ENCODE data around the gene TCEA2. TPM values are rescaled to one million over a fixed set of nuclear protein-coding genes. Genes with fewer than 3 reads are reported as not detected.

TCEA2 gene
- total RNA-seq, 4 donors from 2014 or later = 28.1 to 39.7 (median 33.6) TPM

DNA sequence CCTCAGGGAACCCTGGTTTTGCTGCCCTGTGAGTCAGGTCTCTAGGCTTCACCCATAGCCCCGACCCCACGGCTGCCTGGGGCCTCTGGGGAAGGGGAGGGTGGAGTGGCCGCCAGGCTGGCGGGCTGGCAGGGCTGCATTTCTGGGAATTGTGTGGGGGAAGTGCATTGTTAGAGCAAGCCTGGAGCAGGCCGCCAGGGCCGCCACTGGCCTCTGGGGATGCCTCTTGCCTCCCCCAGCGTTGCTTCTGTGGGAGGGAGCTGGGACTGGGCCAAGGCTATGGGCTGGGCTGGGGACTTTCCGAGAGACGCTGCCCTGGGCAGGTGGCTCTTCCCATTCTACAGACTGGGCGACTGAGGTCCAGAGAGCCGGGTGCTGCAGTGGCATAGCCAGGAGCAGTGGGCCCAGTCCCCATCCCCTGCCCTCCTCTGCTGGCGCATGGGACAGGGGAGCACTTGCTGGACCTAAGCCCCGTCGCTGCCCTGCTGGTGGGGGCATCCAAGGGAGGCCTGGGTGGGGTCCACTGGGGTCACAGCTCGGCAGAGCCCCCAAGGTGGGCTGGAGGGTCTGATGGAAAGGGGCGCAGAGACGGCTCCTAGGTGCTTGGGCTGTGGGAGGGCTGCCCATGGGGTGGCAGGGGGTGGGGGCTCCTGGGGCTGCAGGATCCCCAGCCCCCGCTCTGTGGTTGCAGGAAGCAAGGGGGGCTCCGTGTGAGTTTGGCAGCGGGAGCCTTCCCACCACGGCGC lies 6.9 kb upstream of the TCEA2 start:
- peak; percentile 21 for ATAC-seq
- peaks cover 0 to 14% (median 0%) of the 10 kb centered on the region in 3 donors for H3K4me1 ChIP-seq
- peak; percentile 16 for TF ChIP-seq POLR2AphosphoS5 (IDR thresholded peaks at IDR 0.05)
- TF ChIP-seq, protein P1, sequence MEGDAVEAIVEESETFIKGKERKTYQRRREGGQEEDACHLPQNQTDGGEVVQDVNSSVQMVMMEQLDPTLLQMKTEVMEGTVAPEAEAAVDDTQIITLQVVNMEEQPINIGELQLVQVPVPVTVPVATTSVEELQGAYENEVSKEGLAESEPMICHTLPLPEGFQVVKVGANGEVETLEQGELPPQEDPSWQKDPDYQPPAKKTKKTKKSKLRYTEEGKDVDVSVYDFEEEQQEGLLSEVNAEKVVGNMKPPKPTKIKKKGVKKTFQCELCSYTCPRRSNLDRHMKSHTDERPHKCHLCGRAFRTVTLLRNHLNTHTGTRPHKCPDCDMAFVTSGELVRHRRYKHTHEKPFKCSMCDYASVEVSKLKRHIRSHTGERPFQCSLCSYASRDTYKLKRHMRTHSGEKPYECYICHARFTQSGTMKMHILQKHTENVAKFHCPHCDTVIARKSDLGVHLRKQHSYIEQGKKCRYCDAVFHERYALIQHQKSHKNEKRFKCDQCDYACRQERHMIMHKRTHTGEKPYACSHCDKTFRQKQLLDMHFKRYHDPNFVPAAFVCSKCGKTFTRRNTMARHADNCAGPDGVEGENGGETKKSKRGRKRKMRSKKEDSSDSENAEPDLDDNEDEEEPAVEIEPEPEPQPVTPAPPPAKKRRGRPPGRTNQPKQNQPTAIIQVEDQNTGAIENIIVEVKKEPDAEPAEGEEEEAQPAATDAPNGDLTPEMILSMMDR (IDR thresholded peaks at IDR 0.05) = no peak
- peak overlapping the region in 1 of 2 donors; percentile 8 for H3K4me3 ChIP-seq
- no peaks in the 10 kb centered on the region for H3K36me3 ChIP-seq
- no peaks in the 10 kb centered on the region for H3K9me3 ChIP-seq
- WGBS, 2 donors (ENCODE audit: low coverage in 1 of 2) = 40% methylated on average over 1 of the region's 22 CpGs; no CpG with 5 or more reads in 1 of the 2 donors
- H3K27me3 ChIP-seq = peaks cover 71% of the 10 kb centered on the region
- peak overlapping the region in 3 of 4 donors; percentile 60 to 78 (median 75) for H3K27ac ChIP-seq

DNA sequence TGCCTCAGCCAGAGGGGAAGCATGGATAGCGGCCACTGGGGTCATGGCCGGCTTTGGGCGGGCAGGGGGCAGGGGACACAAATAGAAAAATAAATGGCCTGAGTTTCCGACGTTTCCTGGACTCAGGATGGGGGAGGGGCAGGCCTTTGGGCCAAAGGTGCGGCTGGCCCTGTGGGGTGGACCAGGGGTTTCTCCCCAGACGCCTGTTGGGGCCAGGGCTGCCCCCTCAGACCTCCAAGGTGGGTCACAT lies 6.4 kb upstream of the TCEA2 start:
- H3K27ac ChIP-seq = peak overlapping the region in 3 of 4 donors; percentile 60 to 78 (median 66)
- H3K27me3 ChIP-seq = peaks cover 66% of the 10 kb centered on the region
- ATAC-seq = no peak
- no peak for TF ChIP-seq POLR2AphosphoS5 (IDR thresholded peaks at IDR 0.05)
- no peak for TF ChIP-seq POLR2A (IDR thresholded peaks at IDR 0.05)
- TF ChIP-seq, protein P1 (IDR thresholded peaks at IDR 0.05) = no peak
- TF ChIP-seq EP300 (IDR thresholded peaks at IDR 0.05) = no peak
- 46% methylated on average over 4 of the region's 7 CpGs; no CpG with 5 or more reads in 1 of the 2 donors for WGBS, 2 donors (ENCODE audit: low coverage in 1 of 2)
- H3K4me1 ChIP-seq = peaks cover 0 to 14% (median 0%) of the 10 kb centered on the region in 3 donors
- H3K36me3 ChIP-seq = no peaks in the 10 kb centered on the region
- no peaks in the 10 kb centered on the region for H3K9me3 ChIP-seq
- peak overlapping the region in 1 of 2 donors; percentile 8 for H3K4me3 ChIP-seq

DNA sequence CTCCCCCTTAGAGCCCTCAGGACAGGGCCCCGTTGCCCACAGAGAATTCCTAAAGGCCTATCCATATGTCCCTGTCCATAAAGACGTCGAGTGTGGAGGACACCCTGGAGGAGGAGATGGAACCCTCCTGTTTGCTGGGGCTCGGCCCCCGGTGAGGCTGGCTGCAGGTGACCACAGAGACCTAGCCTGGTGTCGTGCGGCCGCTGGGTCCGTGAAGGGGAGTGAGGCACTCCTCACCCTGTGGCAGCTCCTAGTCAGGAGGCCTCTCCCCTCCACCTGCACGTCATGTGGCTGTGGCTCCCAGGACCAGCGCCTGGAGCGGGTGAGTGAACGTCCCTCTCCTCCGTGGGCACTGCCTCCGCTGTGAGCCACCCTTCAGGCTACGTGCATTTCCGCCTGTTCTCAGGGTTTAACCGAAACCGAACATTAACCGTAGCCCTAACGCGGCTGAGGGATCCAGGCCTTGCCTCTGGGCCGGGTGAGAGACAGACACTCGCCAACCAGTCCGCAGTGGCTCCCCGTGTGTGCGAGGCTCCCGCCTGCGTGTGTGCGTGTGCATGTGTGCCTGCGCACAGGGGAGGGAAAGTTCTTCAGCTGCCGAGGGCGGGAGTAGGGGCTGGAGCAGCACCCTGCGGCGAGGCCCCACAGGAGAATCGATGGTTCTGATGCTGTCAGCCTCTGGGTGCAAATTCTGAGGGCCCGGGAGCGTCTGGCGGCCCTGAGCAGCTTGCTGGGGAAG lies 5.9 kb upstream of the TCEA2 start:
- no peak for ATAC-seq
- no peak for TF ChIP-seq EP300 (IDR thresholded peaks at IDR 0.05)
- TF ChIP-seq, protein P1 (IDR thresholded peaks at IDR 0.05) = no peak
- TF ChIP-seq POLR2AphosphoS5 (IDR thresholded peaks at IDR 0.05) = no peak
- no peak for TF ChIP-seq POLR2A (IDR thresholded peaks at IDR 0.05)
- H3K27ac ChIP-seq = peak overlapping the region in 3 of 4 donors; percentile 60 to 78 (median 66)
- 70% methylated on average over 6 of the region's 39 CpGs; no CpG with 5 or more reads in 1 of the 2 donors for WGBS, 2 donors (ENCODE audit: low coverage in 1 of 2)
- peak overlapping the region in 1 of 2 donors; percentile 28 for H3K4me3 ChIP-seq
- H3K27me3 ChIP-seq = peaks cover 61% of the 10 kb centered on the region
- no peaks in the 10 kb centered on the region for H3K9me3 ChIP-seq
- H3K36me3 ChIP-seq = no peaks in the 10 kb centered on the region
- H3K4me1 ChIP-seq = peaks cover 0 to 15% (median under 1%) of the 10 kb centered on the region in 3 donors

DNA sequence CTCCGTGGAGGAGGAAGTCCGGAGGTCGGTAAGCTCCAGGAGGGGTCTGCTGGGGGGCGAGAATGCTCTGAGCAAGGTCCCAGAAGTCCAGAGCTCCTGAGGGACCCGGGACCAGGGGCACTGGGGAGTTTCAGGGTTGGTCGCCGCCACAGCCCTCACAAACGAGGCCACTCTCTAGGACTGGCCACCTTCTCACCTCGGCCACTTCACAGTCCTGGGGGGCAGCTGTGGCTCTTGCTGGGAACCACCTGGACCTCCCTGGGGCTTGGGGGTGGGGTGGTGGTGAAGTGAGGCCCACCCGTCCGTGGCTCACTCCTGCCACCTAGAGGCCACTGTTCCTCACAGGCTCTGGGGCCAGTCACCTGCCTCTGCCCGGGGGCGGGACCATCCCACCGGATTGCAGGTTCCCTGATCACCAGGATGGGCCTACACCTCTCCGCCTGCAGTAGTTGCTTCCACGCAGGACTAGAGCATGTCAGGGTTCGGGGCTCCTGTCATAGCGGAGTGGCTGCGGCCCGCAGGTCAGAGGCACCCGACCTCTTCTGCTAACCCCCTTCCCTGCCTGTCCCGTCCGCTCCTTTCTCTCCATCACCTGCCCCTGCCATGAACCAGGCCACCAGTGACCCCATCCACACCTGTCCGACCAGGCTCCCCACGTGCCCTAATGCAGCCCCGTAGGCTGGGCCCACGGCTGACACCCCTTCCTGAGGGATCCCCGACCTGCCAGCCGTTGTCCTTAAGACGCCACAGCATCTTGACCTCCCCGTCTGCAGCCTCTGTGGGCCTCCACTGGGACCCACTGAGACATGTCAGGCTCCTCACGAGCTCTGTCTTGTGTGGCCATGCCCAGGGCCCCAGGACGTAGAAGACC lies 5.1 kb upstream of the TCEA2 start:
- Histone ChIP-seq H3K9me3 (no peaks in the 10 kb centered on the region), H3K27ac (peak overlapping the region in 3 of 4 donors; percentile 60 to 78 (median 66)), H3K4me1 (peaks cover 0 to 22% (median 7%) of the 10 kb centered on the region in 3 donors), H3K4me3 (peak overlapping the region in 1 of 2 donors; percentile 28), H3K27me3 (peaks cover 53% of the 10 kb centered on the region), H3K36me3 (no peaks in the 10 kb centered on the region)
- 39 to 47% methylated on average over 9 to 15 of the region's 33 CpGs for WGBS, 2 donors (ENCODE audit: low coverage in 1 of 2)
- peak; percentile 47 for ATAC-seq
- TF ChIP-seq POLR2AphosphoS5 (IDR thresholded peaks at IDR 0.05) = no peak
- TF ChIP-seq, protein P1 (IDR thresholded peaks at IDR 0.05) = peak in 3 of 4 experiments; percentile 61 to 81 (median 71)

All from gastroesophageal sphincter (tissue), 4 donors.